Measurements from ENCODE around the gene BRI3. TPM values are rescaled to one million over a fixed set of nuclear protein-coding genes. Genes with fewer than 3 reads are reported as not detected.

BRI3 gene
- 10 to 100 TPM; 39.0 to 51.4 (median 45.5) TPM for total RNA-seq

GRCh38 chr7:98280791-98281756 is at the start of gene BRI3:
Gene BRI3, plus strand, starts transcription at chr7:98281686. Its CDS starts 110 bp downstream, at chr7:98281796.
- H3K27me3 ChIP-seq, result no peaks in the 10 kb centered on the region
- peak within 1 kb of the TSS; percentile 75 to 99 for H3K4me3 ChIP-seq
- H3K4me1 ChIP-seq, result peaks cover 9 to 60% (median 41%) of the 10 kb centered on the region in 3 donors
- H3K36me3 ChIP-seq, result no peaks in the 10 kb centered on the region
- H3K9me3 ChIP-seq, result no peaks in the 10 kb centered on the region
- ATAC-seq, result peak; percentile 81
- H3K27ac ChIP-seq, result peak within 1 kb of the TSS; percentile 72 to 99 (median 94)
- TF ChIP-seq POLR2AphosphoS5 (IDR thresholded peaks at IDR 0.05) (peak; percentile 85), CTCF (IDR thresholded peaks at IDR 0.05) (peak in 2 of 4 experiments; percentile 4 to 9), POLR2A (IDR thresholded peaks at IDR 0.05) (peak; percentile 81 to 84), EP300 (IDR thresholded peaks at IDR 0.05) (no peak)
- 2 to 17% methylated on average over 4 to 7 of the region's 92 CpGs for WGBS, 2 donors (ENCODE audit: low coverage in 1 of 2)

- peaks cover 0 to 87% of the 10 kb centered on the region in 2 donors for H3K36me3 ChIP-seq
- WGBS, 2 donors (ENCODE audit: low coverage in 1 of 2), result no CpG with 5 or more reads among the region's 8 CpGs
- no peak overlapping the region for H3K27ac ChIP-seq
- TF ChIP-seq POLR2A (IDR thresholded peaks at IDR 0.05), result no peak
- no peak for TF ChIP-seq CTCF (IDR thresholded peaks at IDR 0.05)
- no peak for TF ChIP-seq POLR2AphosphoS5 (IDR thresholded peaks at IDR 0.05)
- TF ChIP-seq EP300 (IDR thresholded peaks at IDR 0.05), result no peak
- no peak for ATAC-seq
- H3K27me3 ChIP-seq, result no peaks in the 10 kb centered on the region
- no peaks in the 10 kb centered on the region for H3K4me1 ChIP-seq
- H3K9me3 ChIP-seq, result no peaks in the 10 kb centered on the region
- no peak overlapping the region for H3K4me3 ChIP-seq
Observed at GRCh38 chr7:98232263-98232585, 49.3 kb upstream of the BRI3 start.

- Histone ChIP-seq H3K4me1 (no peaks in the 10 kb centered on the region), H3K36me3 (peaks cover 0 to 87% of the 10 kb centered on the region in 2 donors), H3K4me3 (no peak overlapping the region), H3K27ac (no peak overlapping the region), H3K27me3 (no peaks in the 10 kb centered on the region), H3K9me3 (no peaks in the 10 kb centered on the region)
- no peak for ATAC-seq
- 69% methylated on average over 5 of the region's 16 CpGs; no CpG with 5 or more reads in 1 of the 2 donors for WGBS, 2 donors (ENCODE audit: low coverage in 1 of 2)
- no peak for TF ChIP-seq POLR2A (IDR thresholded peaks at IDR 0.05)
- TF ChIP-seq CTCF (IDR thresholded peaks at IDR 0.05), result no peak
Observed at GRCh38 chr7:98232799-98233198, 48.7 kb upstream of the BRI3 start.

- ATAC-seq, result no peak
- no peak overlapping the region for H3K27ac ChIP-seq
- peaks cover 0 to 87% of the 10 kb centered on the region in 2 donors for H3K36me3 ChIP-seq
- 100% methylated on average over 1 of the region's 32 CpGs; no CpG with 5 or more reads in 1 of the 2 donors for WGBS, 2 donors (ENCODE audit: low coverage in 1 of 2)
- no peak overlapping the region for H3K4me3 ChIP-seq
- no peak for TF ChIP-seq POLR2AphosphoS5 (IDR thresholded peaks at IDR 0.05)
- H3K27me3 ChIP-seq, result no peaks in the 10 kb centered on the region
- no peaks in the 10 kb centered on the region for H3K9me3 ChIP-seq
- no peaks in the 10 kb centered on the region for H3K4me1 ChIP-seq
Observed at GRCh38 chr7:98233219-98234070, 48.0 kb upstream of the BRI3 start.

- no peak for ATAC-seq
- peaks cover 0 to 87% of the 10 kb centered on the region in 2 donors for H3K36me3 ChIP-seq
- no peak overlapping the region for H3K4me3 ChIP-seq
- H3K27me3 ChIP-seq, result no peaks in the 10 kb centered on the region
- H3K27ac ChIP-seq, result no peak overlapping the region
- H3K9me3 ChIP-seq, result no peaks in the 10 kb centered on the region
- WGBS, 2 donors (ENCODE audit: low coverage in 1 of 2), result 94 to 96% methylated on average over 8 to 9 of the region's 10 CpGs
- TF ChIP-seq POLR2A (IDR thresholded peaks at IDR 0.05) (no peak), EP300 (IDR thresholded peaks at IDR 0.05) (no peak), POLR2AphosphoS5 (IDR thresholded peaks at IDR 0.05) (no peak), CTCF (IDR thresholded peaks at IDR 0.05) (no peak)
- no peaks in the 10 kb centered on the region for H3K4me1 ChIP-seq
Observed at GRCh38 chr7:98234429-98235147, 46.9 kb upstream of the BRI3 start.
